Activated CD8-positive, alpha-beta memory T cell treated with anti-CD3 and anti-CD28 coated beads, Interleukin-2, amount 50 U/mL, for 1 hour (primary cell): ENCODE results near the gene SH3TC1.

Experiments
- DNase-seq: peaks from one replicate; pipeline ENCODE4 v3.0.0-alpha.2; 2020; ENCODE audit errors: extremely low read depth

SH3TC1 gene

GRCh38 chr4:8163436-8164193 is 35.5 kb upstream of the SH3TC1 start:
- DNase-seq, result no peak

GRCh38 chr4:8164194-8164565 is 34.9 kb upstream of the SH3TC1 start:
- DNase-seq, result no peak

DNA sequence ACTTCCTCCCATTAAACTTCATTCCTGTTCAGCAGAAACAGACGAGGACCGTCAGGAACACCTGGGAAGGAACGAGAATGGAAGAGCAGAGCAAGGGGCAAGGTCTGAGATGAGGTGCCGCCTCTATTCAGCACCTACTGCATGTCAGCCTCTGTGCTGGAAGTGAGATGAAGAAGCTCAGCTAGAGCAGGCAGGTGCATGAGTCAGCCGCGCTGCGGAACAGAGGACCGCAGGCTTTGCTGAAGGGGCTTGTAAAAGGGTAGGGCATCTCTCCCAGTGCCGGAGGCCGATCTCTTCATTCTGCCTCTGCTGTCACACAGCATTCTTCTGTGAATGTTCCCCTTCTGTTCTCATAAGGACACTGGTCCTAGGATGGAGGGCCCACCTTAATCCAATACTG is 34.4 kb upstream of the SH3TC1 start:
- no peak for DNase-seq

- DNase-seq, result no peak
These were observed 33.7 kb upstream of the SH3TC1 start for GRCh38 chr4:8165374-8165896.

DNA sequence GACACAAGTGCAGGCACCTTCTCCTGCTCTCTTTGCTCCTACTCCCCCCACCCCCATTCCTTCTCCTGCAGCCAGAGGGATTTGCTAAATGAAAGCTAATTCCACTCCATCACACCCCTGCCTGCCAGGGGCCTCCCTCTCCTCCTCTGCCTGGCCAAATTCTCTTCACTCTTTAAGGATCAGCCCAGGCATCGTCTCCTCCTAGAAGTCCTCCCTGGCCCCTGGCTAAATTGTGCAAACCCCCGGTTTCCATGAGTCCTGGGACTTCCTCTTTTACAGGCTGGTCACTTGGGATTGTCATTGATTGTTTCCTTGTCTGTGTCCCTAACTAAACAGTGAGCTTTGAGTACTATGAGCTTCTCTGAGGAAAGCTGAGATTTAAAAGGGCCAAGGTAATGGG is 31.8 kb upstream of the SH3TC1 start:
- no peak for DNase-seq

DNA sequence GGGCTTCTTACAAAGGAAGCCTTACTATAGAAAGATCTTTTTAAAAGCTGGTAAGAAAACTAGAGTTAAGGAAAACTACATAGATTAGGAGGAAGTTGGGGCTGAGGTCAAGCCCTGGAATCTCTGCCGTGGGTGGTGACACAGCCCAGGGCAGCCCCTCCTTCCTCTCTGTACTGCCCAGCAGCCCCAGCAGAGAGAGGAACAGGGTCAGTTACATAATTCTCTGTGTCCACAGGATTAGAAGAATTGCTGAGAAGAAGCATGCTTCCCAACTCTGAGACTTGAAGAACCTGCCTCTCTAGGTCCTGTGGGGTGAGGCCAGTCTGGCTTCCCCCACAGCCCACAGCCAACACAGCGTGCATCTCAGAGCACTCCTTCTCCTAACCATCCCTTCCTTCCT is 31.3 kb upstream of the SH3TC1 start:
- no peak for DNase-seq

DNA sequence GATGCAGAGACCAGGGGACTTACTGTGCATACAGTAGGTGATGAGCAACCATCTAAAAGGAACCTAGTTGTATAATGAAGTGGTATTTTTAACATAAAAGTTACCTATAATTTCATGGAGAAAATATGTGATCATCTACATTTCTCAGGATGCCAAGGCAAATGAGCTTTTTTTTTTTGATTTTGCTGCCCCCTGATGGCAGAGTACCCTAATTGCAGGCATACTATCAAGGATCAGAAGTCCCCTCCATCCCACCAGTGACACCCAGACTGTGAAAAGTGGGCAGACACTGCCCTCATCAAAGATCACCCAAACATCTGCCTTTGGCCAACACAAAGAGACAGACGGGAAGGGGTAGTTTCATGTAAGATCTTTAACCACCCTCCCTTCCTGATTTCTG is 30.9 kb upstream of the SH3TC1 start:
- no peak for DNase-seq

GRCh38 chr4:8168832-8169598 is 30.1 kb upstream of the SH3TC1 start:
- no peak for DNase-seq

GRCh38 chr4:8169763-8170162 is 29.3 kb upstream of the SH3TC1 start:
- no peak for DNase-seq

DNA sequence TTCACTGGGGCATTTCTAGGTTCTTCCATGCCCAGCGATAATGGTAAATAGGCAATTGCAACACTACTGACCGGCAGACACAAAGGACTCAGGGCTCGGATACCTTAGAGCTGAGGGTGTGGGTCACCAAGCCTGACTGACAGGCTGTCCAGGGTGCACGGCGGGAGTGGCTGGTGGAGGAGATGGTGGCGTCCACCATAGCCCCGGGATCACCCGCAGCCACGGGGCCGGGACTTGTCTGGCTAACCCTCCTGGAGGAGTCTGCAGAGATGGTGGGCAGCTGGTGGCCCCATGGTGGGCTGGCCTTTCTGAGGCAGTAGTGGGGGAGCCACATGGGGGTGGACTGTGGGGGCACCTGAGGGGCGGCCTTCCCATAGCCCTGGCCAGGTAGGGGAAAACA is 28.7 kb upstream of the SH3TC1 start:
- no peak for DNase-seq

- no peak for DNase-seq
These were observed 27.8 kb upstream of the SH3TC1 start for GRCh38 chr4:8171266-8171665.

DNA sequence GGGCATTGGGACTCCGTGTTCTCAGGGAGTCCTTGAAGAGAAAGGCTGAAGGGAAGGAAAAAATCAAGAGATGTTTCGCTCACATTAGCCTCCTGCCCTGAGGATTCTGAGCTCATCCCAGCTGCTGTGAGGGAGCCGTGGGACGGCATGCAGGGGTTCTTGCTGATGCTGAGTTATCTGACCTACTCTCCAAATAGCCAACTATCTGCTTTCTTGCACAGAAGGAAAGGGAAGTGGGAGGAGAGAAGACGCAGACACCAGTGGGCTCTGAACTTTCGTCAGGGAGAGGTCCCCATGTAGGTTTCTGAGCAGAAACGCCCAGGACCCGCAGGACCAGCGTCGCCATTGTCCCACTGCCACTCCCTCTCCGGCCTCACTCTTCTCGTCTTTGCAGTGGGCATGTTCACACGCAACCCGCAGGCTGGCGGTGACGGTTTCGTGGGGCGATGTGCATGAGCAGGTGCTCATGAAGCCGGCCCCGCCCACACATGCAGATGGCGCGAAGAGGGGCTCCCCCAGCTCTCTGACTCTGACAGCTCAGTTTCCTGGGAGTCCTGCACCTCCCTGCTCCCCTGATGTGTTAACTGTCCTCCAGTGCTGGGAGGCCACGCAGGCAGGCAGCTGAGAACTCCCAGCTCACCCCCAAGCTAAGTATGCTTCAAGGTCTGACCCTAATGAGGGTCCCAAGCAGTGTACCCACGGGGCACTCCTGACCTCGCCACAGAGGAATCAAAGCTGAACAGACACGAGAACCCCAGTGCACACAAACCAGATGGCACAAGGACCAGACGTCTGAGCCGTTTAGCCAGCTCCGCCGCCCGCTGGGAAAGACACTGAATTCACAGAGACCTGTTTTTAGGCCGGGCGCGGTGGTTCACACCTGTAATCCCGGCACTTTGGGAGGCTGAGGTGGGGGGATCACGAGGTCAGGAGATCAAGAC is 26.8 kb upstream of the SH3TC1 start:
- no peak for DNase-seq

GRCh38 chr4:8173492-8174242 is 25.4 kb upstream of the SH3TC1 start:
- no peak for DNase-seq

- DNase-seq, result no peak
These were observed 24.1 kb upstream of the SH3TC1 start for GRCh38 chr4:8174970-8175369.

GRCh38 chr4:8175686-8176085 is 23.4 kb upstream of the SH3TC1 start:
- no peak for DNase-seq

DNA sequence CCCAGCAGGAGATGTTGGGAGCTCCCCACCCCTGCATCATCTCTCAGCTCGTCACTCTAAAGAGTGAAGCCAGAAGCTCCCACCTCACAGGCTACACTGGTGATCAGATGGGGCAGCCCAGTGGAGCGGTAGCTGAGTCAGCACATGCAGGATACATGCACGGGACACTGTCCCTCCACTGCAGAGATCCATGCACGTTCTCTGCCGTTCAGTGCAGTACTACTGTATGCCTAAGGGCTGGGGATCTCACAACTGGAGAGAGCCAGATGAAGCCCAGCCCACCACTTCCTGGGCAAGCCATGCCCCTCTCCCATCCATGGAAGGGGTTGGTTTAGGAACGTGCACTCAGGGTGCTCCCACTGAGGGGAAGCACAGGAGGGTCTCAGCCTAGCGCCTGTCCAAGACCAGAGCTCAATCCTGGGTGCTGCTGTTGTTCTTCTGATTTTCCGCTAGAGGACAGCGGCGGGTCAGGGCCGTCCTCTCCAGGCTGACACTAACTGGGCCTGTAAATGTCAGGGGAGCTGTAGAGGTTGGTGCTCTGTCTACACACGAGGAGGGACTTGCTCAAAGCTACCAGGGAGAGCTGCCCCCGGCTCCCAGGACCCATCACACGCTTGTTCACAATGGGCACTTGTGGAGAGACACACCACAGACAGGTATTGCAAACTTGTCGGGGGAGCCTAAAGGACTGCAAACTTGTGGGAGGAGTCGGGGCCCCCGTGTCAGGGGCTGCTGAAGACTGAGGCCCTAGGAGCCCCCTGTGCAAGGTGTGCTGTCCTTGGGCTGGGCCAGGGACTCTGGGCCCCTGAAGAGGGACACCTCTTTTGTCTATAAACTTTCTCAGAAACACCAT is 22.3 kb upstream of the SH3TC1 start:
- DNase-seq, result no peak

DNA sequence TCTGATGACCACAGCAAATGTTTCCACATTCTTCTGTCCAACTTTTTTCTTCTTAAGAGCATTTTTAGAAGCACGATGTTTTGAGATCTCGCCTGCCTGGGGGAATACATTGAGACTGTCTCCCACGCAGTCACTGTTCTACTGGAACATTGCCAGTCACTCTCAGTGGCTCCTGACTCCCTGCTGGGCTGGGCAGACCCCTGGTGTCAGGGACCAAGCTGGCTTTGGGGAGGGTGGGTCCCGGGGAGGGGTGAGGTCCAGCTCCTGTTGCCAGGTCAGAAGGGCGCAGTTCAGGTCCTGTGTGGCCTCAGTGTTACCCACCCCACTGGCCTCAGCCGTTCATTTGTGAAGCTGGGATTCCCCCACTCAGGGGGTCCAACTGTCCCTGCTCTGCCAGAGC is 21.5 kb upstream of the SH3TC1 start:
- DNase-seq, result no peak

DNA sequence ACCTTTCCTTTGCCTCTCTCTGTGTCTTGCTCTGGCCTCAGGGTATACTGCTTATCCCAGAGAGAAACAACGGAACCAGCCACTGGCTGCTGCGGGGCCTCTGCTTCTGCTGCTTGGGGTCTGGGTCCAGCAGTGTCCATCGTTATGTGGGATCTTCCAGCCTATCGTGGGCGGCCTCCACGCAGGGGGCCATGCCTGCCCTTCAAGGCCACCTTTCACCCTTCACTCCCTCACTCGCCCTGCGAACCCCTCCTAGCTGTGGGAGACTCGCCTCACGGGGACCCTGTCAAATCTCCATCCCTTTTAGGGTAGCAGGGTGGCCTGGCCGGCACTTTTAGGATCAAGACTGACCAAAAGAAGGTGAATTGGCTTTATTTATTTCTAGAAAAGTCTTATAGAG is 21.1 kb upstream of the SH3TC1 start:
- no peak for DNase-seq

- DNase-seq, result no peak
These were observed 20.0 kb upstream of the SH3TC1 start for GRCh38 chr4:8179074-8179473.

DNA sequence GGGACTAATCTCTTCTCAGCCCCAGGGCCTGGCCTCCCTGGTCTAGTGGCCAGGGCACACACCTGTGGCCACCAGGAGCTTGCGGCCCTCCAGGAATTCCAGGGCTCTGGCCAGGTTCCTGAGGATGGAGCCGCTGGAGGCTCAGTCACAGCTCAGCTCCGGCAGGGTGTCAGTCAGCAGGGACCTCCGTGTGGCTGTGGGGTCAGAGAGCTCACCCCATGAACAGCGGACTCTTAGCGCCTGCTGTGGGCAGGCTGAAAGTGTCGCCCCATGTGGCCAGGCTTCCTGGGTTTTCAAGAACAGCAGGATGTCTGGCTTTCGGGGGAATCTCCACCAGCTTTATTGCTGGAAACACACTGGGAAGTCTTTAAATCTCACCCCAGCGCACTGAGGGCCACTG is 19.3 kb upstream of the SH3TC1 start:
- DNase-seq, result no peak
